Skeletal muscle tissue (tissue), 4 donors: ENCODE data around the gene SOBP. TPM values are rescaled to one million over a fixed set of nuclear protein-coding genes. Genes with fewer than 3 reads are reported as not detected.

ENCODE experiments used
- H3K27ac ChIP-seq: one replicate; pipeline ENCODE4 v1.7.0; 2013; ENCODE audit warnings: mild to moderate bottlenecking, low read depth, low read length, inconsistent platforms
- H3K27me3 ChIP-seq, 3 donors: one replicate each; pipeline ENCODE4 v1.7.0; 2013; ENCODE audit warnings: low read length in 3 of 3; ENCODE audit not compliant: control insufficient read depth in 3 of 3, insufficient read depth in 3 of 3
- H3K36me3 ChIP-seq, 3 donors: one replicate each; pipeline ENCODE4 v1.7.0; 2013; ENCODE audit warnings: low read length in 3 of 3; ENCODE audit not compliant: control insufficient read depth in 3 of 3, insufficient read depth in 3 of 3
- H3K4me1 ChIP-seq, 3 donors: one replicate each; pipeline ENCODE4 v1.7.0; 2013; ENCODE audit warnings: low read length in 3 of 3, mild to moderate bottlenecking in 3 of 3; ENCODE audit not compliant: control insufficient read depth in 3 of 3, insufficient read depth in 3 of 3
- H3K4me3 ChIP-seq, 3 donors: one replicate each; pipeline ENCODE4 v1.7.0; 2013; ENCODE audit warnings: low read length in 3 of 3
- H3K9ac ChIP-seq, 3 donors: one replicate each; pipeline ENCODE4 v1.7.0; 2013; ENCODE audit warnings: low read length in 3 of 3, mild to moderate bottlenecking in 3 of 3, moderate library complexity in 2 of 3, low read depth in 1 of 3
- H3K9me3 ChIP-seq, 3 donors: one replicate each; pipeline ENCODE4 v1.7.0; 2013; ENCODE audit warnings: low read length in 3 of 3; ENCODE audit not compliant: control insufficient read depth in 3 of 3
- total RNA-seq: library from RNA; depleted of rRNA; stranded (reverse); fragments of >200 nt; gene quantifications from one replicate; pipeline ENCODE4 v1.2.3, GENCODE V29; 2014
- donor health status: Osteomylitis.

Gene SOBP
- total RNA-seq, 1 donor from 2014 or later = 20.4 TPM

DNA sequence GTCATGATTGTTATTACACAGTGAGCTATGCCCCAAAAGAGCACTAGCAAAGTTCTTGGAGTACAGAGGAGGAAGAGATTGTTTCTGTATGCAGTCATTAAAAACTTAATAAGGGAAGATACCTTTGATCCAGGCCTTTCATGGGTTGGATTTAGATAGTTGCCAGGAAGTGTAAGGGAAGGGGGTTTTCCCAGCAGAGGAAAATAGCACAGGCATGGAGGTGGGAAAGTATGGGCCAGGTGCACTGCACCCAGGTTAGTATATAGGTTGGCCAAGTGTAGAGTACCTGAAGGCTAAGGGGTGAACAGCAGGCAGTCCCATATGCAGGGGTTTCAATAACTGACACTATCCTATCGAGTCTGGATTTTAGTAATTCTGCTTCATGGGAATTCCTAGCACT is 101.4 kb downstream of the SOBP start:
- no peak overlapping the region for H3K27ac ChIP-seq
- H3K4me3 ChIP-seq = no peak overlapping the region
- no peaks in the 10 kb centered on the region for H3K27me3 ChIP-seq
- no peaks in the 10 kb centered on the region for H3K36me3 ChIP-seq
- H3K9me3 ChIP-seq = no peaks in the 10 kb centered on the region
- H3K9ac ChIP-seq = no peak overlapping the region
- H3K4me1 ChIP-seq = peaks cover 7 to 24% (median 22%) of the 10 kb centered on the region in 3 donors

GRCh38 chr6:107592806-107593205 is 102.9 kb downstream of the SOBP start:
- Histone ChIP-seq H3K4me1 (peaks cover 7 to 21% (median 18%) of the 10 kb centered on the region in 3 donors), H3K27ac (no peak overlapping the region)

DNA sequence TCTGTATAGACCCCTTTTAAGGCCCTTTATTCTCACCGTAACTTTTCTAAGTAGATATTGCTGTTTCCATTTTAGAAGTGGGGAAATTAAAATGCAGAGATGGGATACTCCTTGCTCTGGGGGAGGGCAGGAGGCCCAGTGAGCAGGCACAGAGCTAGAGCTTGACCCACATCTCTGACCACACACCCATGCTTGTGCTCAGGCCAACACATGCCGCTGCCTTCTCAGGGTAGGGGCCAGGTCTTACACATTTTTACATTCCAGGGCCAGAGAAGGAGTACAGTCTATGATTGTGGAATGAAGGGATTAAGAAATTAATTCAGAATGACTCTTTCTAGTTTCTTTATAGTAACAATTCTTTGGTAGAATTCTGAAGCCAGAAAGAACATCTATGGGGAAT is 104.8 kb downstream of the SOBP start:
- no peaks in the 10 kb centered on the region for H3K36me3 ChIP-seq
- no peak overlapping the region for H3K27ac ChIP-seq
- H3K9ac ChIP-seq = no peak overlapping the region
- no peaks in the 10 kb centered on the region for H3K27me3 ChIP-seq
- H3K9me3 ChIP-seq = no peaks in the 10 kb centered on the region
- H3K4me3 ChIP-seq = no peak overlapping the region
- peaks cover 7 to 21% (median 18%) of the 10 kb centered on the region in 3 donors for H3K4me1 ChIP-seq

More at GRCh38 chr6:107592806-107593205, 102.9 kb downstream of the SOBP start:
- Histone ChIP-seq H3K9me3 (no peaks in the 10 kb centered on the region), H3K27me3 (no peaks in the 10 kb centered on the region), H3K36me3 (no peaks in the 10 kb centered on the region), H3K9ac (no peak overlapping the region), H3K4me3 (no peak overlapping the region)

DNA sequence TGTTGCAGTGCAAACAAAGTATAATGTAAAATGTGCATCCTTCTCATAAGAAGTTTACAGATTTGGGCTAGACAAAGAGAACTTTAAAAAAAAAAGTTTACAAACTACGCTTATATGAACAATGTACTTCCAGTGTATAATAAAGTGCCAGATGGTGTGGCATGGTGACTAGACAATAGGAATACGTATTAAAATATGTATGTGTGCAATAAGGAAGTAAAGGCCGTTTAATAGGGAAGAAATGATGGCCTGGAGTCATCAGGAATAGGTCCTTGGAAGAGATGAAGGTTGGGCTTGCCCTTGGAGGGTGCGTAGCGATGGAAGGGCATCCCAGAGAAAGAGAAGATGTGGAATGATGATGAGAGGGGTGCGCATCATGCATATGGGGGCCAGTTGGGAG is 108.2 kb downstream of the SOBP start:
- H3K9me3 ChIP-seq = no peaks in the 10 kb centered on the region
- H3K27me3 ChIP-seq = no peaks in the 10 kb centered on the region
- peaks cover 19 to 29% (median 29%) of the 10 kb centered on the region in 3 donors for H3K4me1 ChIP-seq
- H3K36me3 ChIP-seq = no peaks in the 10 kb centered on the region
- H3K27ac ChIP-seq = no peak overlapping the region
- H3K4me3 ChIP-seq = no peak overlapping the region
- no peak overlapping the region for H3K9ac ChIP-seq

DNA sequence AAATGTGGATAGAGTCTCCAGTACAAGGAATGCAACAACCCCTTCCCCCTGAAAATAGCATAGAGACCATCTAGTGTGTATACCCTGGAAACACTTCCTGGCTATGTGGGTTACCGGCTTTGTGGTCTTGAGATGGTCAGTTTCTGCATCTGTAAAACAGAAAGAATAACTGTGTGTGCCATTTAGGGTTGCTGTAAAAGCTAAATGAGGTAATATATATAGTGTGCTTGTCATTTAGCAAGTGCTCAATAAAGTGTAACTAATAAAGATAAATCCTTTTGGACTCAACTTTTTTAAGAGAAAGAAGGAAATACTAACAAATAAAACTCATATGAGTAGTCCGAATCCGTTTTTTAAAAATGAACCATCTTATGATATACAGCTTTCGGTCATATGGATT is 109.1 kb downstream of the SOBP start:
- H3K36me3 ChIP-seq = no peaks in the 10 kb centered on the region
- H3K9me3 ChIP-seq = no peaks in the 10 kb centered on the region
- H3K27me3 ChIP-seq = no peaks in the 10 kb centered on the region
- H3K4me3 ChIP-seq = no peak overlapping the region
- no peak overlapping the region for H3K9ac ChIP-seq
- H3K27ac ChIP-seq = no peak overlapping the region
- peaks cover 20 to 29% (median 22%) of the 10 kb centered on the region in 3 donors for H3K4me1 ChIP-seq

DNA sequence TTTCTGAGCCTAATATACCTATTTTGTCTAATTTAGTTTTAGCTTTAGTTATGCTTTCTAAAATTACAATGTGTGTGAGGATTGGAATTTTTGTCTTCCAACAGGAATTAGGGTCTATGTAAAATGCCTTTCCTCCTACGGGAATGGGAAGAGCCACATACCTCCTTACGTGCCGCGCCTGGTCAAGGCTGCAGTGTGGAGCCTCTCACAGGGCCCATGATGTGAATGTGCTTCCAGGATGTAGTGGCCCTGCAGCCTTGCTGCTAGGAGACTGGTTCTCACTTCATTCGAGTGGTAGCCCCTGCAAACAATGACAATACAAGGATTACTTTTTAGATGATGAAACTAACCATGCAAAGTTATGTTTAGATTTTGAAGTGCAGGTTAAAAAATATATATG is 110.2 kb downstream of the SOBP start:
- H3K9ac ChIP-seq = no peak overlapping the region

DNA sequence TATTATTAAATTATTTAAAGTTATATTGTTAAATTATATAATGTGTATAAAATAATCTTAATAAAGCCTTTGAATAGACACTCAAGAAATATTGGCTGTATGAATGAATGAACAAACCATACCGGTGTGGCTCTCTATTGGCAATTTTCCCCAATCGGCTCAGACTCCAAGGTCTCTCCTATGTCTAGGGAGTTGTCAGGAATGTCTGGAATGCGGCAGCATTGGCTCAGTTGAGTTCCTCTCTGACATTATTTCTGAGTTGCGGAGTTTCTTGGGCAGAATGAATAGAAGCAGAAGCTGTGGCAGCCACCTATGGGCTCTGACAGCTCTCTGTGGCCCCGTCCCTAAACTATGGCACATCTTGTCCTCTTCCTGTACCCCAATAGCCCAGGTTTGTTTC is 111.0 kb downstream of the SOBP start:
- H3K4me1 ChIP-seq = peaks cover 12 to 19% (median 15%) of the 10 kb centered on the region in 3 donors
- H3K27ac ChIP-seq = peak overlapping the region; percentile 33
- no peaks in the 10 kb centered on the region for H3K9me3 ChIP-seq
- H3K36me3 ChIP-seq = no peaks in the 10 kb centered on the region
- H3K9ac ChIP-seq = no peak overlapping the region
- peak overlapping the region in 2 of 3 donors; percentile 1 to 19 for H3K4me3 ChIP-seq
- H3K27me3 ChIP-seq = no peaks in the 10 kb centered on the region

More for the DNA sequence above, 110.2 kb downstream of the SOBP start:
- no peak overlapping the region for H3K4me3 ChIP-seq
- H3K9me3 ChIP-seq = no peaks in the 10 kb centered on the region
- H3K36me3 ChIP-seq = no peaks in the 10 kb centered on the region
- H3K4me1 ChIP-seq = peaks cover 12 to 24% (median 15%) of the 10 kb centered on the region in 3 donors
- H3K27ac ChIP-seq = no peak overlapping the region
- H3K27me3 ChIP-seq = no peaks in the 10 kb centered on the region

- H3K36me3 ChIP-seq = no peaks in the 10 kb centered on the region
- H3K9ac ChIP-seq = no peak overlapping the region
- peaks cover 13 to 21% (median 15%) of the 10 kb centered on the region in 3 donors for H3K4me1 ChIP-seq
- peak overlapping the region; percentile 33 for H3K27ac ChIP-seq
- no peaks in the 10 kb centered on the region for H3K27me3 ChIP-seq
- H3K9me3 ChIP-seq = no peaks in the 10 kb centered on the region
- H3K4me3 ChIP-seq = peak overlapping the region in 1 of 3 donors; percentile 1
Measured at GRCh38 chr6:107601406-107601805, 111.5 kb downstream of the SOBP start.

DNA sequence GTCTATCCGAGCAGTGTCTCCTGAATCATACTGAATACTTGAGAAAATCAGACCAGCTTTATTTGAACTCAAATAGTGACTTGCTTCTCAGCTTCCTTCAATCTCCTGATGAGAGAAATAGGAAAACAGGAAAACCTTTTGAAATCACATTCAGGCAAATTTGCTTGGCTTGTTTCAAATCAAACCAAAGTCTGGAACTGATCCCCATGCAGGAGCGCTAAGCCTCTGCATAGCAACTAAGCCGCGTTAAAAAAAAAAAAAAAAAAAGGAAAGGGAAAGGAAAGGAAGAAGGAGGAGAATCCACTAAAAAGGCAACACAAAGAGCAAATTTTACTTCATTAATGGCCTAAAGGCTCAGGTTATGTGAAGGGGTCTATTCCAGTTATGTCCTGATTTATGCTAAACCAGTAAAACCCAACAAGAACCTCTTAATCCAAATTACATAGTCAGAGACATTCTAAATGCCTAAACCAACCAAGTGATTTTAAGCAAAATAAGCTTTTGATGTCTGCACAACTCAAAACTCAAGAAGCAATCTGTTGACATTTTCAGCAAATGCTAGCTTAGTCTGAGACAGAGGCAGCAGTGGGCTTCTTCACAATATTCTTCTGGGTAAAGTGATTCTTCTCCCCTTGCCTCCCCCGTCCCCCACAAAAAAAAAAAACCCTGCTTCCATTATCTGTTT is 112.5 kb downstream of the SOBP start:
- H3K4me1 ChIP-seq = peaks cover 21 to 32% (median 22%) of the 10 kb centered on the region in 3 donors
- no peak overlapping the region for H3K27ac ChIP-seq
- H3K9ac ChIP-seq = peak overlapping the region in 1 of 3 donors; percentile 37

DNA sequence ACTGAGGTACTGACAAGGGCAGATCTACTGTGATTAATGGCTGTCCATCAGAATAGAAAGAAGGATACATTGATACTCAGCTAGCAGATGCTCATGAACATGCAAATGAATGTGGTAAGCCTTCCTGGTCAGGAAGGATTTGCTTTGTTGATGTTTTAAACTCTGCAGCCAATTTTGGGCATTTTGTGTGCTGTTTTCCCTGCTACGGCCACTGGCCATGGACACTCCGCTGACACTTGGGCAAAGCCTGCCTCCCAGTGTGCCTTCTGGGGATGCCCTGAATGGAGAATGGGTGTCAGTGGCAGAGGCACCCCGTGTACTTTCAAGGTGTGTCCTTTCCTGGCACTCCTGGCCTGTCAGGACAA is 113.1 kb downstream of the SOBP start:
- no peaks in the 10 kb centered on the region for H3K27me3 ChIP-seq
- no peaks in the 10 kb centered on the region for H3K9me3 ChIP-seq
- H3K27ac ChIP-seq = no peak overlapping the region
- H3K4me3 ChIP-seq = no peak overlapping the region
- H3K9ac ChIP-seq = no peak overlapping the region
- peaks cover 21 to 33% (median 22%) of the 10 kb centered on the region in 3 donors for H3K4me1 ChIP-seq
- H3K36me3 ChIP-seq = no peaks in the 10 kb centered on the region

More for the DNA sequence above, 112.5 kb downstream of the SOBP start:
- Histone ChIP-seq H3K36me3 (no peaks in the 10 kb centered on the region), H3K27me3 (no peaks in the 10 kb centered on the region), H3K9me3 (no peaks in the 10 kb centered on the region), H3K4me3 (no peak overlapping the region)
